Measurements from ENCODE around the gene C17orf50.

Gene C17orf50

GRCh38 chr17:35740997-35741931 lies 19.4 kb upstream of the C17orf50 start:
- Mint-ChIP-seq H3K4me3 (peak overlapping the region; percentile 63 to 76), H3K27ac (peak overlapping the region; percentile 44), H3K9me3 (no peaks in the 10 kb centered on the region)

DNA sequence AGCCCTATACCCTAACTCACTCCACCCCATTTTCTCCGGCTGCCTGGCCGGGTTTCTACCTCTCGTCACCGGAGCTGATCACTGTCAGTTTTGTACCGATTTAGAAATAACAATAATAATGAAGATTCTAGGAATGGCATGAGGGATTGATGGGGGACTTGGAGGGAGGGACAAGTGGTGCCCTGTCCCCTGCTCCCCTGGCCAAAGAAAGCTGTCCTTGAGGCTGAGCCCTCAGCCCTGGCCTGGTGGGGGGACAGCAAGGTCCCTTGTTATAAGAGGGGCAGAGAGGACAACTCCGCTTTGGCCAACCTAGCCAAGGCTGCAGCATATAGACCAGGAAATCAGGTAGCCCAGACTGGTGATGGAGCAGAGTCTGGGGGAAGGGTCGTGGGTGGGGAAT lies 18.2 kb upstream of the C17orf50 start:
- H3K4me3 Mint-ChIP-seq = no peak overlapping the region
- no peaks in the 10 kb centered on the region for H3K9me3 Mint-ChIP-seq
- H3K36me3 Mint-ChIP-seq = no peaks in the 10 kb centered on the region
- peaks cover 35 to 56% of the 10 kb centered on the region in 2 donors for H3K27me3 Mint-ChIP-seq
- ATAC-seq (replicated peaks) (no peak), DNase-seq (no peak)
- H3K27ac Mint-ChIP-seq = no peak overlapping the region
- peaks cover 6 to 7% of the 10 kb centered on the region in 2 donors for H3K4me1 Mint-ChIP-seq

More at GRCh38 chr17:35740997-35741931, 19.4 kb upstream of the C17orf50 start:
- peaks cover 3 to 7% of the 10 kb centered on the region in 2 donors for H3K4me1 Mint-ChIP-seq
- no peaks in the 10 kb centered on the region for H3K36me3 Mint-ChIP-seq
- peaks cover 31 to 53% of the 10 kb centered on the region in 2 donors for H3K27me3 Mint-ChIP-seq
- ATAC-seq (replicated peaks) = peak; percentile 40 to 51
- DNase-seq = no peak

GRCh38 chr17:35742896-35743477 lies 17.7 kb upstream of the C17orf50 start:
- ATAC-seq (replicated peaks) = no peak
- H3K4me1 Mint-ChIP-seq = peaks cover 6 to 7% of the 10 kb centered on the region in 2 donors
- peak overlapping the region; percentile 14 for H3K27ac Mint-ChIP-seq
- no peaks in the 10 kb centered on the region for H3K9me3 Mint-ChIP-seq
- H3K4me3 Mint-ChIP-seq = no peak overlapping the region
- H3K27me3 Mint-ChIP-seq = peaks cover 38 to 61% of the 10 kb centered on the region in 2 donors
- DNase-seq = no peak
- no peaks in the 10 kb centered on the region for H3K36me3 Mint-ChIP-seq

- H3K4me1 Mint-ChIP-seq = peaks cover 6 to 15% of the 10 kb centered on the region in 2 donors
- H3K9me3 Mint-ChIP-seq = no peaks in the 10 kb centered on the region
- H3K36me3 Mint-ChIP-seq = no peaks in the 10 kb centered on the region
- H3K4me3 Mint-ChIP-seq = no peak overlapping the region
- no peak for DNase-seq
- no peak overlapping the region for H3K27ac Mint-ChIP-seq
- H3K27me3 Mint-ChIP-seq = peaks cover 45 to 68% of the 10 kb centered on the region in 2 donors
- ATAC-seq (replicated peaks) = no peak
Observed at GRCh38 chr17:35743626-35744328, 16.9 kb upstream of the C17orf50 start.

- no peaks in the 10 kb centered on the region for H3K9me3 Mint-ChIP-seq
- ATAC-seq (replicated peaks) (no peak), DNase-seq (no peak)
- H3K36me3 Mint-ChIP-seq = no peaks in the 10 kb centered on the region
- H3K27me3 Mint-ChIP-seq = peaks cover 52 to 74% of the 10 kb centered on the region in 2 donors
- no peak overlapping the region for H3K27ac Mint-ChIP-seq
- peaks cover 9 to 25% of the 10 kb centered on the region in 2 donors for H3K4me1 Mint-ChIP-seq
- no peak overlapping the region for H3K4me3 Mint-ChIP-seq
Observed at GRCh38 chr17:35744830-35745229, 15.9 kb upstream of the C17orf50 start.

DNA sequence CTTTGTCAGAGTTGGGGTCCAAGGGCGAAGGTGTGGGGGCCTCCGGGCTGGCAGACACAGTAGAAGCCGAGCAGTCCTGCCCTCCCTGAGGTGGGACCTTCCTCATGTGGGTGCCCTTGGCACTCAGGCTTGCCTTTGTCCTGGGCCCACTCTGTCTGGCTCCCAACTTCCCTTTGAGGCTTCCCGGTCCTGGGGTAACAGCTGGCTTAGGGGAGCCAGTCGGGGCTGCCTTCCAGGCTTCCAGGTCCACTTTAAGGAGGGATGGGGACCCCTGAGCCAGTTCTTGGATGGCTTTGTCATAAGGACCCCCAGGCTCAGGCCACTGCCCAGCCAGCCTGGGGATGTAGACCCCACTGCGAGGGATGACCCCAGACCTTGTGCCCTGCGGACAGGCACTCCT lies 15.4 kb upstream of the C17orf50 start:
- no peak for ATAC-seq (replicated peaks)
- Mint-ChIP-seq H3K27ac (no peak overlapping the region), H3K27me3 (peaks cover 54 to 74% of the 10 kb centered on the region in 2 donors)

GRCh38 chr17:35745749-35746320 lies 14.9 kb upstream of the C17orf50 start:
- H3K27ac Mint-ChIP-seq = peak overlapping the region; percentile 9
- peaks cover 12 to 29% of the 10 kb centered on the region in 2 donors for H3K4me1 Mint-ChIP-seq
- no peaks in the 10 kb centered on the region for H3K36me3 Mint-ChIP-seq
- H3K4me3 Mint-ChIP-seq = no peak overlapping the region
- DNase-seq (no peak), ATAC-seq (replicated peaks) (no peak)
- H3K9me3 Mint-ChIP-seq = no peaks in the 10 kb centered on the region
- peaks cover 59 to 74% of the 10 kb centered on the region in 2 donors for H3K27me3 Mint-ChIP-seq

More for the DNA sequence above, 15.4 kb upstream of the C17orf50 start:
- Mint-ChIP-seq H3K4me3 (no peak overlapping the region), H3K9me3 (no peaks in the 10 kb centered on the region), H3K4me1 (peaks cover 12 to 29% of the 10 kb centered on the region in 2 donors), H3K36me3 (no peaks in the 10 kb centered on the region)
- DNase-seq = no peak

DNA sequence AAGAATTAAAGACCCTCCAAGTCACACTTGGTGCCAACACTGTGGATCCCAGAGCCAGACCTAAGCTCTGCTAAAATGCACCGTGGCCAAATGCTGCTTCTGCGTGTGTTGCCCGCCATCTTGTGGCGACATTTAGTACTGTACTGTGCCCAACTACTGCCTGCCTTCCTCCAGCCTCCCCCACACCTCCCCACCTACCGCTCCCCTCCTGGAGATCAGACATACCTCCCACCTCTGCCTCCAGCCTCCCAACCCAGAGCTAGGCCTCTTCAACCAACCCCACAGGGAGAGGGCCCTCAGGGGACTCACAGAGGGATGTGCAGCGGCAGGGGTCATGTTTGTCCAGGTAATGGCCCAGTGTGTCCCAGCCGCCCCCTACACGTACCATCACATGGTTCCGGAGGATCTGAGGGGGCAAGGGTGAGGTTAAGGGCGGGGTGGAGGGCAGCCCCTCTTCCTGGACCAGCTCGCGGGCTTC lies 13.1 kb upstream of the C17orf50 start:
- no peaks in the 10 kb centered on the region for H3K9me3 Mint-ChIP-seq
- peak; percentile 91 for ATAC-seq (replicated peaks)
- H3K4me1 Mint-ChIP-seq = peaks cover 10 to 22% of the 10 kb centered on the region in 2 donors
- H3K4me3 Mint-ChIP-seq = no peak overlapping the region
- peak; percentile 58 for DNase-seq
- H3K27ac Mint-ChIP-seq = no peak overlapping the region
- H3K27me3 Mint-ChIP-seq = peaks cover 60 to 75% of the 10 kb centered on the region in 2 donors
- no peaks in the 10 kb centered on the region for H3K36me3 Mint-ChIP-seq

GRCh38 chr17:35748341-35748841 lies 12.3 kb upstream of the C17orf50 start:
- no peak overlapping the region for H3K4me3 Mint-ChIP-seq

DNA sequence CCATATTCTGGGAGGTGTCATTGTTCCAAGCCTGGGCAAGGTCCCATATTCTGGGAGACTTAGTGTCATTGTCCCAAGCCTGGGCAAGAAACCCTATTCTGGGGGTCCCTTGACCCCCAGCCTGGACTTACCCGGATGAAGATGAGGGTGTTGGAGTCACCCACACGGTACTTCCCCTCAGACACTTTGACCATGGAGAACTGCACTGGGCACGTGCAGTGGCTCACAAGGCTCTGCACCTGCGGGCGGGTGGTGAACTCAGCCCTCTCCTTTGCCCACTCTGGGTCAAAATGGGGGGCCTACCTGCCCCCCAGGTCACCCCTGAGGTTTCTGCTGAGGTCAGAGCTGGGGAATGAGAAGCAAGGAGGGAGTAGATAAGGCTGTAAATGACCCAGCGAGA lies 11.7 kb upstream of the C17orf50 start:
- Mint-ChIP-seq H3K27me3 (peaks cover 61 to 79% of the 10 kb centered on the region in 2 donors), H3K36me3 (no peaks in the 10 kb centered on the region), H3K4me1 (peaks cover 10 to 22% of the 10 kb centered on the region in 2 donors), H3K4me3 (no peak overlapping the region), H3K27ac (no peak overlapping the region), H3K9me3 (no peaks in the 10 kb centered on the region)
- no peak for DNase-seq
- no peak for ATAC-seq (replicated peaks)

More at GRCh38 chr17:35748341-35748841, 12.3 kb upstream of the C17orf50 start:
- DNase-seq (no peak), ATAC-seq (replicated peaks) (peak; percentile 31 to 37)
- Mint-ChIP-seq H3K4me1 (peaks cover 10 to 22% of the 10 kb centered on the region in 2 donors), H3K9me3 (no peaks in the 10 kb centered on the region), H3K27ac (no peak overlapping the region), H3K36me3 (no peaks in the 10 kb centered on the region), H3K27me3 (peaks cover 63 to 80% of the 10 kb centered on the region in 2 donors)

- ATAC-seq (replicated peaks) (peak in 1 of 2 donors; percentile 15), DNase-seq (no peak)
- Mint-ChIP-seq H3K4me1 (peaks cover 10 to 22% of the 10 kb centered on the region in 2 donors), H3K27ac (no peak overlapping the region), H3K4me3 (no peak overlapping the region), H3K9me3 (no peaks in the 10 kb centered on the region), H3K27me3 (peaks cover 61 to 71% of the 10 kb centered on the region in 2 donors), H3K36me3 (no peaks in the 10 kb centered on the region)
Observed at GRCh38 chr17:35749560-35750412, 10.9 kb upstream of the C17orf50 start.

DNA sequence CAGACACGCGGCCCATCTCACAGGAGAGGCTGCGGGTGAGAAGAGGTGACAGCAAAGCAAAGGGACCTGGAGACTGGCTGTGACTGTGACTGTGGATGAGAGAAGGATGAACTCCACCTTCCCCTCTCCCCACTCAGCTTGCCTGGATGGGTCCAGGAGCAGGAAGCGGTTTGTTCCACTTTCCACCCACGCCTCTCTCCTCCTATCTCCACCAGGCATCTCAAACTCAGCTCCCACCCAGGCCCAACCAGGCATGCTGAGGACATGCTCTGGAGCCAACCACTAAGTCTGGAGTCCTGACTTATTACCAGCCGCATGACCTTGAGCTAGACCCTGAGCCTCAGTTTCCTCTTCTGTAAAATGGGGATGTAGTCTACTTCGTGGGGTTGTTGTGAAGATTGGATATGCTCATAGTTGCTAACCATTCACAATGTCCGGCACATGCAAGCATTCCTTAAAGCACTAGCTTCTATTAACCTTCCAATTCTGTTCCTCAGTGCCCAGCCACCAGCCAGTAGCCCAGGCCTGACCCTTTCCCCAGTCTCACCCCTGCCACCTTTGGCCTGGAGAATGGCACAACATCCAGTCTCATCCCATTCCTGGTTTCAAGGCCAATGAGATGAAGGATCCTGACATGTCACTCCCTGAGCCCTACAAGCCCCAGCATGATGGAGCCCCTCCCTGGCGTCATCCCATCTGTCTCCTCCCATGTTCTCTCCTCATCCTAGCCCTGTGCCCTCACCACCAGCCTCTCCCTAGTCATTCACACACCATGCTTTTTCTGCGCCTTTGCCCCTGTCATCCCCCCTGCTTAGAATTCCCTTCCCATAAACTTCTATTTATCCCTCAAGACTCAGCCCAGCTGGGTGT lies 9.9 kb upstream of the C17orf50 start:
- Mint-ChIP-seq H3K9me3 (no peaks in the 10 kb centered on the region), H3K36me3 (no peaks in the 10 kb centered on the region), H3K27me3 (peaks cover 58 to 69% of the 10 kb centered on the region in 2 donors), H3K4me1 (peaks cover 10 to 22% of the 10 kb centered on the region in 2 donors), H3K4me3 (no peak overlapping the region), H3K27ac (no peak overlapping the region)
- ATAC-seq (replicated peaks) (no peak), DNase-seq (no peak)
